Thoracic aorta (tissue), 2 donors: ENCODE measurements around the gene MTHFSD. TPM values are rescaled to one million over a fixed set of nuclear protein-coding genes. Genes with fewer than 3 reads are reported as not detected.

Source experiments
- ATAC-seq: fragments of 150-250 bp; one replicate; pipeline ENCODE4 v1.8.0; 2017; ENCODE audit warnings: low read depth; ENCODE audit not compliant: insufficient number of reproducible peaks, low FRiP score
- DNase-seq: peaks from one replicate; pipeline ENCODE4 v3.0.0-alpha.2; 2020; ENCODE audit warnings: low spot score
- H3K27ac ChIP-seq, 2 donors: fragments of 200-600 bp; sonication (generic); 1 replicate in 1 of 2; 2 replicates in 1 of 2; pipeline ENCODE4 v1.5.1; 2016; ENCODE audit warnings: mild to moderate bottlenecking in 2 of 2, moderate library complexity in 2 of 2
- H3K27me3 ChIP-seq: fragments of 200-600 bp; sonication (generic); replicated peaks from 2 replicates; pipeline ENCODE4 v1.6.0; 2016; ENCODE audit warnings: mild to moderate bottlenecking; ENCODE audit not compliant: insufficient read depth
- H3K36me3 ChIP-seq: fragments of 200-600 bp; sonication (generic); one replicate; pipeline ENCODE4 v1.5.1; 2016
- H3K4me1 ChIP-seq, 2 donors: fragments of 200-600 bp; sonication (generic); 1 replicate in 1 of 2; 2 replicates in 1 of 2; pipeline versions ENCODE4 v1.5.1 to v1.6.0; 2016; ENCODE audit warnings: low read depth in 2 of 2, mild to moderate bottlenecking in 1 of 2; ENCODE audit not compliant: control insufficient read depth in 1 of 2
- H3K4me3 ChIP-seq: fragments of 200-600 bp; sonication (generic); 2 replicates; pipeline ENCODE4 v1.5.1; 2016; ENCODE audit warnings: mild to moderate bottlenecking
- H3K9me3 ChIP-seq: fragments of 200-600 bp; sonication (generic); 2 replicates; pipeline ENCODE4 v1.5.1; 2016
- total RNA-seq, 2 donors: library from RNA; depleted of rRNA; stranded (reverse); fragments of >200 nt; gene quantifications; one replicate each; pipeline versions ENCODE4 v1.1.0 to v1.2.3, GENCODE V29; 2016
- TF ChIP-seq, protein P1 (sequence below): fragments of 200-600 bp; sonication (generic); IDR thresholded peaks from one replicate; pipeline ENCODE4 v1.5.1; 2019; ENCODE audit warnings: antibody characterized with exemption

MTHFSD gene
- total RNA-seq, 2 donors from 2014 or later, result 25.0 to 30.8 TPM

- DNase-seq (no peak), ATAC-seq (no peak)
- H3K27ac ChIP-seq, result no peak overlapping the region
- no peaks in the 10 kb centered on the region for H3K27me3 ChIP-seq
- peaks cover 46% of the 10 kb centered on the region for H3K36me3 ChIP-seq
- H3K4me3 ChIP-seq, result no peak overlapping the region
- TF ChIP-seq, protein P1, sequence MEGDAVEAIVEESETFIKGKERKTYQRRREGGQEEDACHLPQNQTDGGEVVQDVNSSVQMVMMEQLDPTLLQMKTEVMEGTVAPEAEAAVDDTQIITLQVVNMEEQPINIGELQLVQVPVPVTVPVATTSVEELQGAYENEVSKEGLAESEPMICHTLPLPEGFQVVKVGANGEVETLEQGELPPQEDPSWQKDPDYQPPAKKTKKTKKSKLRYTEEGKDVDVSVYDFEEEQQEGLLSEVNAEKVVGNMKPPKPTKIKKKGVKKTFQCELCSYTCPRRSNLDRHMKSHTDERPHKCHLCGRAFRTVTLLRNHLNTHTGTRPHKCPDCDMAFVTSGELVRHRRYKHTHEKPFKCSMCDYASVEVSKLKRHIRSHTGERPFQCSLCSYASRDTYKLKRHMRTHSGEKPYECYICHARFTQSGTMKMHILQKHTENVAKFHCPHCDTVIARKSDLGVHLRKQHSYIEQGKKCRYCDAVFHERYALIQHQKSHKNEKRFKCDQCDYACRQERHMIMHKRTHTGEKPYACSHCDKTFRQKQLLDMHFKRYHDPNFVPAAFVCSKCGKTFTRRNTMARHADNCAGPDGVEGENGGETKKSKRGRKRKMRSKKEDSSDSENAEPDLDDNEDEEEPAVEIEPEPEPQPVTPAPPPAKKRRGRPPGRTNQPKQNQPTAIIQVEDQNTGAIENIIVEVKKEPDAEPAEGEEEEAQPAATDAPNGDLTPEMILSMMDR, result no peak
- no peaks in the 10 kb centered on the region for H3K4me1 ChIP-seq
- H3K9me3 ChIP-seq, result no peaks in the 10 kb centered on the region
These were observed 13.5 kb downstream of the MTHFSD start for GRCh38 chr16:86541560-86541959.

GRCh38 chr16:86540894-86541293 is 14.1 kb downstream of the MTHFSD start:
- Histone ChIP-seq H3K4me1 (no peaks in the 10 kb centered on the region), H3K27me3 (no peaks in the 10 kb centered on the region), H3K9me3 (no peaks in the 10 kb centered on the region), H3K27ac (no peak overlapping the region), H3K4me3 (no peak overlapping the region), H3K36me3 (peaks cover 50% of the 10 kb centered on the region)
- TF ChIP-seq, protein P1, result no peak
- DNase-seq, result no peak
- no peak for ATAC-seq

GRCh38 chr16:86538196-86538780 is 16.7 kb downstream of the MTHFSD start:
- Histone ChIP-seq H3K4me1 (no peaks in the 10 kb centered on the region), H3K27me3 (no peaks in the 10 kb centered on the region), H3K36me3 (peaks cover 52% of the 10 kb centered on the region), H3K9me3 (no peaks in the 10 kb centered on the region), H3K4me3 (no peak overlapping the region), H3K27ac (no peak overlapping the region)
- ATAC-seq, result no peak
- TF ChIP-seq, protein P1, result no peak
- no peak for DNase-seq

DNA sequence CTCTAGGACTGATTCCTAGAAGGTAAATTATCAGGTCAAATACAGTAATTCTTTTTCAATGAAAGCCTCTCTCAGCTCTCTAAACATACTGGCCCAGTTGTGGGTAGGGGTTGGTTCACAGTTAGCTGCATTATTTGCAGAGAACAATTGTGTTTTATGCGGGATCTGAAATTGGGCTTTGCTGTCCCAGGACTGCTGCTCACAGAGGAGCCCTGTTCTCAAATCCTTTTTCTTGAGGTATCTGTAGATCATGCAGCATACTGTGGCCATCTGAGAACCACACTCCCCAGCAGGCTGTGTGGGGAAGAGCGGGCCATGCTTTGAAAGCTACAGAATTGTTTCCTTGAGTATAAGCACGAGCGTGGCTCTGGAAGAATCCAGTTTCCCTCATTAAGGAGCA is 17.5 kb downstream of the MTHFSD start:
- Histone ChIP-seq H3K36me3 (peaks cover 59% of the 10 kb centered on the region), H3K27ac (no peak overlapping the region), H3K4me3 (no peak overlapping the region), H3K4me1 (no peaks in the 10 kb centered on the region), H3K27me3 (no peaks in the 10 kb centered on the region), H3K9me3 (no peaks in the 10 kb centered on the region)
- TF ChIP-seq, protein P1, result no peak
- ATAC-seq (no peak), DNase-seq (no peak)

DNA sequence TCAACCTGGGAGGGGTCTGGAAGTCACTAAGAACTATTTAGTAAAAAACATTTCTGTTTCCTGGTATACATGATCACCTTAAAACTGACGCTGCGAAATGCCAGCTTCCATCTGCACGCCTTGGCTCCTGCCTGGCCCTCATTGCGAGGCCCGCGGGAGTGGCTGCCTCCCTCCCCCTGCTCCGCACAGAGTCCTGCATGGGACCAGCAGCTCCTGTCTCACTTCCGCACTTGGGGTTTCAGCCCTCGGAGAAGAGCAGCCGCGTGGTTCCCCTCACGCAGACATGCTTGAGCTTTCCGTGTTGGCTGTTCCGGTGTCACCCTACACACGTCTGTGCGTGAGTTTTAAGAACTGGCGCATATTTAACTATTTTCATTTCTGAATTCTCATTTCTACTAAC is 18.4 kb downstream of the MTHFSD start:
- Histone ChIP-seq H3K36me3 (peaks cover 54% of the 10 kb centered on the region), H3K27ac (no peak overlapping the region), H3K9me3 (no peaks in the 10 kb centered on the region), H3K4me3 (no peak overlapping the region), H3K4me1 (no peaks in the 10 kb centered on the region), H3K27me3 (no peaks in the 10 kb centered on the region)
- TF ChIP-seq, protein P1, result no peak
- ATAC-seq (no peak), DNase-seq (no peak)
